Upper lobe of right lung (tissue), 1 donor: Measurements from ENCODE around the gene LRRN2. TPM values are rescaled to one million over a fixed set of nuclear protein-coding genes. Genes with fewer than 3 reads are reported as not detected.
"Not testable (repeated sequence)": the region's sequence is repeated elsewhere in the genome, so short reads cannot be mapped to it uniquely, and the experiment has no call there.

Experiments
- ATAC-seq: fragments of 200-7000 bp; cut with Tn5 transposase; one replicate; pipeline ENCODE4 v1.9.1; 2020; ENCODE audit warnings: mild to moderate bottlenecking, moderate library complexity
- DNase-seq: peaks from one replicate; pipeline ENCODE4 v3.0.0-alpha.2; 2020
- H3K27ac ChIP-seq: fragments of 200-600 bp; one replicate; pipeline ENCODE4 v1.8.0; 2022
- H3K27me3 ChIP-seq: fragments of 200-600 bp; one replicate; pipeline ENCODE4 v1.8.0; 2022; ENCODE audit warnings: mild to moderate bottlenecking
- H3K36me3 ChIP-seq: fragments of 200-600 bp; one replicate; pipeline ENCODE4 v1.8.0; 2022
- H3K4me1 ChIP-seq: fragments of 200-600 bp; one replicate; pipeline ENCODE4 v1.8.0; 2022
- H3K4me3 ChIP-seq: fragments of 200-600 bp; one replicate; pipeline ENCODE4 v1.8.0; 2022; ENCODE audit warnings: mild to moderate bottlenecking
- H3K9me3 ChIP-seq: fragments of 200-600 bp; one replicate; pipeline ENCODE4 v1.8.0; 2022
- intact Hi-C: fragments of 100-400 bp; cut with DNase I; formaldehyde crosslinking; loops from one replicate; pipeline ENCODE4 v1.11.0; 2022
- total RNA-seq: library from RNA; stranded (reverse); fragmentation: NEBNext Ultra II Directional; extraction: Animal tissue kit (Norgen Biotek cat#: 25700); gene quantifications from one replicate; pipeline ENCODE4 v1.2.1, GENCODE V29; 2021
- TF ChIP-seq, protein P1 (sequence below): fragments of 200-600 bp; IDR thresholded peaks from one replicate; pipeline ENCODE4 v1.8.0; 2022; ENCODE audit warnings: antibody characterized with exemption
- donor health status: DM: no; HTN: yes; CAD: no; lungs with severe emphysema.

LRRN2 gene
- total RNA-seq, 1 donor from 2014 or later = 3.2 TPM

- intact Hi-C loops = no loop called here
- no peak for DNase-seq
- H3K9me3 ChIP-seq = no peaks in the 10 kb centered on the region
- no peak overlapping the region for H3K4me3 ChIP-seq
- no peak for ATAC-seq
- TF ChIP-seq, protein P1, sequence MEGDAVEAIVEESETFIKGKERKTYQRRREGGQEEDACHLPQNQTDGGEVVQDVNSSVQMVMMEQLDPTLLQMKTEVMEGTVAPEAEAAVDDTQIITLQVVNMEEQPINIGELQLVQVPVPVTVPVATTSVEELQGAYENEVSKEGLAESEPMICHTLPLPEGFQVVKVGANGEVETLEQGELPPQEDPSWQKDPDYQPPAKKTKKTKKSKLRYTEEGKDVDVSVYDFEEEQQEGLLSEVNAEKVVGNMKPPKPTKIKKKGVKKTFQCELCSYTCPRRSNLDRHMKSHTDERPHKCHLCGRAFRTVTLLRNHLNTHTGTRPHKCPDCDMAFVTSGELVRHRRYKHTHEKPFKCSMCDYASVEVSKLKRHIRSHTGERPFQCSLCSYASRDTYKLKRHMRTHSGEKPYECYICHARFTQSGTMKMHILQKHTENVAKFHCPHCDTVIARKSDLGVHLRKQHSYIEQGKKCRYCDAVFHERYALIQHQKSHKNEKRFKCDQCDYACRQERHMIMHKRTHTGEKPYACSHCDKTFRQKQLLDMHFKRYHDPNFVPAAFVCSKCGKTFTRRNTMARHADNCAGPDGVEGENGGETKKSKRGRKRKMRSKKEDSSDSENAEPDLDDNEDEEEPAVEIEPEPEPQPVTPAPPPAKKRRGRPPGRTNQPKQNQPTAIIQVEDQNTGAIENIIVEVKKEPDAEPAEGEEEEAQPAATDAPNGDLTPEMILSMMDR = no peak
- H3K36me3 ChIP-seq = no peaks in the 10 kb centered on the region
- no peak overlapping the region for H3K27ac ChIP-seq
- peaks cover 13% of the 10 kb centered on the region for H3K27me3 ChIP-seq
- no peaks in the 10 kb centered on the region for H3K4me1 ChIP-seq
Measured at GRCh38 chr1:204731509-204731908, 46.0 kb upstream of the LRRN2 start.

DNA sequence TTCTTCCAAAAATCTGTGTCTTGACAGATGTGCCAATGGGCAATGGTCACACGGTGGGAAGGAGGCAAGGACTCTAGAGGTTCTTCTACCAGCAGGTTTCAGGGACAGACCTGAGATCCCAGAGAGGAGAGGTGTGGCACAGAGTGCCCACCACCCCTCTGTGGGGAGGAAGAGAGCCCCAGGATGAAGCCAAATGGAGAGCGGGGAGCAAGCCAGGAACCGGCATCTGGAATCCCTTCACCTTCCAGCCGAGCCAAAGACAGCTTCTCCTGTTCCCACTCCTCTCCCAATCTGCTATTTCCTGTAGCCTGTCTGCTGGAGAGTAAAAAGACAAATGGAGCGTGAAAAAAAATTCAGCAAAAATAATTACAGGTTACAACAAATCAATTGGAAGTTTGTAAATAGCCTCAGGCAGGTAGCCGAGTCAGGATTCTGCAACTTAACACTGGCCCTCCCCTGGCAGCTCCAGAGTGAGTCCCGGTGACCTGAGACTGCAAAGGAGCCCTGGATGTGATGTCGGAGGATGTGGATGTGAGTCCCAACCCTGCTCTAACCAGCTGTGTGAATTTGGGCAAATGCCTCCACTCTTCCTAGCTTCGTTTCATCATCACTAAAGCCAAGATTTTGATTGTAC lies 45.4 kb upstream of the LRRN2 start:
- H3K4me3 ChIP-seq = no peak overlapping the region
- H3K36me3 ChIP-seq = no peaks in the 10 kb centered on the region
- no peaks in the 10 kb centered on the region for H3K4me1 ChIP-seq
- peaks cover 13% of the 10 kb centered on the region for H3K27me3 ChIP-seq
- TF ChIP-seq, protein P1 = no peak
- DNase-seq (no peak), ATAC-seq (no peak)
- intact Hi-C loops = no loop called here
- H3K27ac ChIP-seq = no peak overlapping the region
- H3K9me3 ChIP-seq = no peaks in the 10 kb centered on the region

GRCh38 chr1:204729516-204729915 lies 44.0 kb upstream of the LRRN2 start:
- ATAC-seq = no peak
- TF ChIP-seq, protein P1 = no peak
- no peaks in the 10 kb centered on the region for H3K4me1 ChIP-seq
- intact Hi-C loops = no loop called here
- no peak overlapping the region for H3K4me3 ChIP-seq
- no peak overlapping the region for H3K27ac ChIP-seq
- no peaks in the 10 kb centered on the region for H3K36me3 ChIP-seq
- no peaks in the 10 kb centered on the region for H3K9me3 ChIP-seq
- DNase-seq = no peak
- H3K27me3 ChIP-seq = peaks cover 13% of the 10 kb centered on the region

- Histone ChIP-seq H3K4me3 (no peak overlapping the region), H3K9me3 (no peaks in the 10 kb centered on the region), H3K36me3 (no peaks in the 10 kb centered on the region), H3K4me1 (no peaks in the 10 kb centered on the region), H3K27me3 (peaks cover 13% of the 10 kb centered on the region), H3K27ac (no peak overlapping the region)
- intact Hi-C loops = no loop called here
- no peak for DNase-seq
- no peak for ATAC-seq
- TF ChIP-seq, protein P1 = no peak
Measured at GRCh38 chr1:204728456-204728855, 42.9 kb upstream of the LRRN2 start.

DNA sequence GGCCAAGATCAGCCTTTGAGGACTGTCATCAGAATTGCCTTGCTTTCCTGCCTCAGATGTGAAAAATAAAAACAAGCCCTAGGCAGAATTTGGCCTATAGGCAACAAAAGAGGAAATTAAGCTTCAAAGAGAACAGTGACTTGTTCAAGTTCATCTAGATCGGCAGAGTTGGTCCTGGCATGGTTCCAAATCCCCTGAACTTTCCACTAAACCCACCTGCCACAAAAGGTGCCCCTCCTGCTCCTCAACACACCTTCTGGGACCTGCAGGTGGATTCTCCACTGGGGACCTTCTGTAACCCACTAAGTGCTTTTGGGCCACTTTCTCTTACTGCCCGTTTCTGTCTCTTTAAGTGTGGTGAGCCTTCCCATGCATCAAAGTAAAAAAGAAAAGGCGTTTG lies 42.5 kb upstream of the LRRN2 start:
- no peak overlapping the region for H3K27ac ChIP-seq
- H3K4me3 ChIP-seq = no peak overlapping the region
- DNase-seq = no peak
- no peaks in the 10 kb centered on the region for H3K4me1 ChIP-seq
- no peaks in the 10 kb centered on the region for H3K9me3 ChIP-seq
- TF ChIP-seq, protein P1 = no peak
- ATAC-seq = no peak
- no peaks in the 10 kb centered on the region for H3K36me3 ChIP-seq
- intact Hi-C loops = no loop called here
- H3K27me3 ChIP-seq = peaks cover 13% of the 10 kb centered on the region

GRCh38 chr1:204727438-204727837 lies 41.9 kb upstream of the LRRN2 start:
- H3K9me3 ChIP-seq, intact Hi-C loops, H3K4me3 ChIP-seq, H3K27ac ChIP-seq, H3K4me1 ChIP-seq, H3K36me3 ChIP-seq, ATAC-seq, DNase-seq: not testable (repeated sequence)
- H3K27me3 ChIP-seq = peaks cover 13% of the 10 kb centered on the region
